Vagina (tissue), 2 donors: Measurements from ENCODE around the gene HTR3D. TPM values are rescaled to one million over a fixed set of nuclear protein-coding genes. Genes with fewer than 3 reads are reported as not detected.

Experiments
- DNase-seq, 2 donors: peaks; one replicate each; pipeline ENCODE4 v3.0.0-alpha.2; 2017; ENCODE audit errors: extremely low spot score in 2 of 2
- H3K27ac ChIP-seq: fragments of 200-600 bp; sonication (generic); one replicate; pipeline ENCODE4 v1.5.1; 2019
- H3K27me3 ChIP-seq: fragments of 200-600 bp; sonication (generic); one replicate; pipeline ENCODE4 v1.5.1; 2019
- H3K36me3 ChIP-seq, 2 donors: fragments of 200-600 bp; sonication (generic); one replicate each; pipeline ENCODE4 v1.5.1; 2017 to 2019
- H3K4me1 ChIP-seq: fragments of 200-600 bp; sonication (generic); one replicate; pipeline ENCODE4 v1.5.1; 2019
- H3K4me3 ChIP-seq, 2 donors: fragments of 200-600 bp; sonication (generic); 1 replicate in 1 of 2; 2 replicates in 1 of 2; pipeline ENCODE4 v1.5.1; 2016 to 2019
- H3K9me3 ChIP-seq: fragments of 200-600 bp; sonication (generic); one replicate; pipeline ENCODE4 v1.5.1; 2019
- POLR2A ChIP-seq, 2 donors: fragments of 450-650 bp; IDR thresholded peaks; one replicate each; pipeline ENCODE4 v1.6.1; 2017; ENCODE audit warnings: antibody characterized with exemption in 2 of 2, mild to moderate bottlenecking in 2 of 2, moderate library complexity in 2 of 2
- POLR2AphosphoS5 ChIP-seq, 2 donors: sonication (generic); formaldehyde crosslinking; IDR thresholded peaks; one replicate each; pipeline ENCODE4 v1.9.0; 2017; ENCODE audit warnings: antibody characterized with exemption in 2 of 2, mild to moderate bottlenecking in 2 of 2, low read depth in 1 of 2; ENCODE audit not compliant: insufficient read depth in 1 of 2
- intact Hi-C: fragments of 100-400 bp; cut with DNase I; formaldehyde crosslinking; loops from one replicate; pipeline ENCODE4 v1.15.1; 2023
- small RNA-seq: library from RNA; depleted of rRNA; stranded (forward); fragments of <200 nt; gene quantifications from one replicate; pipeline ENCODE3, GENCODE V24; 2016
- total RNA-seq: library from RNA; depleted of rRNA; stranded (reverse); fragments of >200 nt; gene quantifications from one replicate; pipeline ENCODE4 v1.2.3, GENCODE V29; 2016
- TF ChIP-seq, protein P1 (sequence below), 3 experiments: fragments of 450-650 bp in 2 of 3; fragments of 200-600 bp in 1 of 3; sonication (generic) in 1 of 3; IDR thresholded peaks; one replicate each; pipeline ENCODE4 v1.5.1; 2017 to 2019; ENCODE audit warnings: antibody characterized with exemption in 3 of 3, mild to moderate bottlenecking in 2 of 3, moderate library complexity in 2 of 3

HTR3D gene
- total RNA-seq, 1 donor from 2014 or later: not detected

DNA sequence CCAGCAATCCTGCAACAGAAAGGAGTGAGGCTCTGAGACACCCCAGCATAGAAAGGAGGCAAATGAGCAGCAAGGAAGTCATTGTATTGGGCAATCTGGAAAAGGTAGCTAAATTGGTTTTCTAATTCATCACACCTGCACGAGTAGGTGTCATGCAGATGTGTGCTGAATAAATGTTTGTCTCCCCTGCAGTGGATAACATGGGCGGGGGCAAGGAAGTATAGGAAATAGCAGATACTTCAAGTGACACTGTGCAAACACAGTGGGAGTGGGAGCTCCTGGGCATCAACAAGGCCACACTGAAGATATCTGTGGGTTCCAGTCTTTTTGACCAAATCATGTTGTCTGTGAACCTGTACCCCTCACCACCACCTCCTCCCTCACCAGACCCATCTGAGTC is 50.9 kb downstream of the HTR3D start:
- Histone ChIP-seq H3K9me3 (no peaks in the 10 kb centered on the region), H3K27me3 (no peaks in the 10 kb centered on the region), H3K36me3 (no peaks in the 10 kb centered on the region), H3K4me1 (no peaks in the 10 kb centered on the region), H3K27ac (no peak overlapping the region), H3K4me3 (no peak overlapping the region)
- no peak for DNase-seq
- TF ChIP-seq POLR2A (IDR thresholded peaks at IDR 0.05) (no peak), POLR2AphosphoS5 (IDR thresholded peaks at IDR 0.05; ENCODE audit: insufficient read depth in 1 of 2, low read depth in 1 of 2) (no peak)
- intact Hi-C loops: no loop called here

DNA sequence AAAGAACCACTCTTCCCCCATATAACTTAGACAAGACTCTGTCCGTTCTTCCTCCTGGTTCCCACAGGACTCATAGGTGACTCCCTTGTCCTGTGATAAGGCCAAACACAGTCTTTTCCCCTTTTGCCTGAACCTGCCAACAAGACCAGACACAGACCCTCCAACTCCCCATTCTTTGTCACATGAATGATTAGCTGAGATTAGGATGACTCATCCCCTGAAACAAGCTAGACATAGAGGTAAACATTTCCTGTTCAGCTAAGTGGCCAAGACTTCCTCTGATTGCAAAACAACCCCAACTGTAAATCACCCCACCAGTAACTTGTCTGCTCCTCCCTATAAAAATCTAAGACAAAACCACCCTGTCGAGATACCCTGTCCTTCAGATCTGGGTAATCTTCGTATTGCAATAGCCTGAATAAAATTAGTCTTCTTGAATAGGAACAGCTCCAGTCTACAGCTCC is 53.9 kb downstream of the HTR3D start:
- H3K9me3 ChIP-seq: no peaks in the 10 kb centered on the region
- H3K4me1 ChIP-seq: no peaks in the 10 kb centered on the region
- no peaks in the 10 kb centered on the region for H3K27me3 ChIP-seq
- no peak for DNase-seq
- TF ChIP-seq, protein P1, sequence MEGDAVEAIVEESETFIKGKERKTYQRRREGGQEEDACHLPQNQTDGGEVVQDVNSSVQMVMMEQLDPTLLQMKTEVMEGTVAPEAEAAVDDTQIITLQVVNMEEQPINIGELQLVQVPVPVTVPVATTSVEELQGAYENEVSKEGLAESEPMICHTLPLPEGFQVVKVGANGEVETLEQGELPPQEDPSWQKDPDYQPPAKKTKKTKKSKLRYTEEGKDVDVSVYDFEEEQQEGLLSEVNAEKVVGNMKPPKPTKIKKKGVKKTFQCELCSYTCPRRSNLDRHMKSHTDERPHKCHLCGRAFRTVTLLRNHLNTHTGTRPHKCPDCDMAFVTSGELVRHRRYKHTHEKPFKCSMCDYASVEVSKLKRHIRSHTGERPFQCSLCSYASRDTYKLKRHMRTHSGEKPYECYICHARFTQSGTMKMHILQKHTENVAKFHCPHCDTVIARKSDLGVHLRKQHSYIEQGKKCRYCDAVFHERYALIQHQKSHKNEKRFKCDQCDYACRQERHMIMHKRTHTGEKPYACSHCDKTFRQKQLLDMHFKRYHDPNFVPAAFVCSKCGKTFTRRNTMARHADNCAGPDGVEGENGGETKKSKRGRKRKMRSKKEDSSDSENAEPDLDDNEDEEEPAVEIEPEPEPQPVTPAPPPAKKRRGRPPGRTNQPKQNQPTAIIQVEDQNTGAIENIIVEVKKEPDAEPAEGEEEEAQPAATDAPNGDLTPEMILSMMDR (IDR thresholded peaks at IDR 0.05): no peak
- TF ChIP-seq POLR2AphosphoS5 (IDR thresholded peaks at IDR 0.05; ENCODE audit: insufficient read depth in 1 of 2, low read depth in 1 of 2) (no peak), POLR2A (IDR thresholded peaks at IDR 0.05) (no peak)
- no peak overlapping the region for H3K27ac ChIP-seq
- no peaks in the 10 kb centered on the region for H3K36me3 ChIP-seq
- no peak overlapping the region for H3K4me3 ChIP-seq
- intact Hi-C loops: no loop called here

Small RNAs within 50 kb of the gene (small RNA-seq; reads per million reads assigned to genes)
- not detected for gene RF00019

Other genes starting within 250 kb of the HTR3D start
- gene MAP6D1, start 206.2 kb upstream of the HTR3D start, total RNA-seq: not detected
- 36.6 TPM for gene PARL, start 146.9 kb upstream of the HTR3D start, total RNA-seq
- gene ABCC5, start 13.9 kb upstream of the HTR3D start, total RNA-seq: 67.5 TPM
- gene HTR3C, start 21.3 kb downstream of the HTR3D start, total RNA-seq: not detected
- not detected for gene HTR3E, start 65.3 kb downstream of the HTR3D start, total RNA-seq
- 30.2 TPM for gene EIF2B5, start 103.6 kb downstream of the HTR3D start, total RNA-seq
- 39.0 TPM for gene DVL3, start 123.6 kb downstream of the HTR3D start, total RNA-seq
- 223 TPM for gene AP2M1, start 143.1 kb downstream of the HTR3D start, total RNA-seq
- 94.0 TPM for gene ABCF3, start 154.5 kb downstream of the HTR3D start, total RNA-seq
- 0.98 TPM for gene VWA5B2, start 197.8 kb downstream of the HTR3D start, total RNA-seq
- 58.2 TPM for gene ALG3, start 217.2 kb downstream of the HTR3D start, total RNA-seq
- gene EEF1AKMT4, start 217.9 kb downstream of the HTR3D start, total RNA-seq: 5.6 TPM
- gene CAMK2N2, start 229.8 kb downstream of the HTR3D start, total RNA-seq: not detected
- 1.7 TPM for gene ECE2, start 244.3 kb downstream of the HTR3D start, total RNA-seq